ENCODE results near the gene FAM110A.

Gene FAM110A

DNA sequence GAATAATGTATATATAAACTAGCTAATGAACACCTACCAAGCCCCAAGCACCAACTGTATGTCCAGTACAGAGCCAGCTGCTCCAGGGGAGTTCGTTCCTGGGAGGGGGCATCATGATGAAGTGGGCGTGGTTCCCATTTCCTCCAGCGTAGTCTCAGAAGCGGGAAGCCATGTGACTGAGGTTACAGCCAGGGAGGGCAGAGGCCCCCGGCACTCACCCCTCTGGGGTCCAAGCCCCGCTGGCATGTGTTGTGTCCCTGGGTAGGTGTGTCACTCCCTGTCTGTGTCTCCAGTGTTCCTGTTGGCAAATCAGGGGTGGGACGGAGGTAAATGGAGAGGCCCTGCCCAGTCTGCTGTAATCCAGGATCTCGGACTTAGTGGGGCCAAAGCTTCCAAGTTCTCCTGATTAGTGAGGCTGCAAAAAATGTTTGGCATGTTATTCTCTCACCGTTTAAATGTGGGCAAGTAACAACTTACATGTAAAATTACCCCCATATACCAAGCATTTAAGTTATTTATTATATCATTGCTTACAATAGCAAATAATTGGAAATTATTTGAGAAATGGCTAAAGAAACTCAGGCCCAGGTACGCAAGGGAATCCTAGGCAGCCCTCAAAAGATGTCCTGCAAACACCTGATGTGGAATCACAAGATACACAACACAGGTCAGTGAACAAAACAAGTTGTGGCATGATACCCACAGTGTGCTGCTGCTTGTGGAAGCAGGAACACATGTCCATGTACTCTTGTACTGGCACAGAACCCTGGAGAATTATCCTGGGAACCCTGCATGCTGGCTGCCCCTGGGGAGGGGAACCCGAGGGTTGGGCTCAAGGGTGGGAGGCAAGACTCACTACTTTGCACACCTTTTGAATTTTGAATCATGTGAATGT, 22.2 kb downstream of the FAM110A start:
- H3K4me3 ChIP-seq (ENCODE audit: low read depth, low read length) = no peak overlapping the region
- in situ Hi-C loops (cut with HindIII; ENCODE audit: low sequenced_read_pairs) = no loop called here
- no peak for TF ChIP-seq CTCF (IDR thresholded peaks at IDR 0.05; ENCODE audit: low read depth, low read length, missing control alignments)
- DNase-seq (ENCODE audit: low read depth) = no peak

DNA sequence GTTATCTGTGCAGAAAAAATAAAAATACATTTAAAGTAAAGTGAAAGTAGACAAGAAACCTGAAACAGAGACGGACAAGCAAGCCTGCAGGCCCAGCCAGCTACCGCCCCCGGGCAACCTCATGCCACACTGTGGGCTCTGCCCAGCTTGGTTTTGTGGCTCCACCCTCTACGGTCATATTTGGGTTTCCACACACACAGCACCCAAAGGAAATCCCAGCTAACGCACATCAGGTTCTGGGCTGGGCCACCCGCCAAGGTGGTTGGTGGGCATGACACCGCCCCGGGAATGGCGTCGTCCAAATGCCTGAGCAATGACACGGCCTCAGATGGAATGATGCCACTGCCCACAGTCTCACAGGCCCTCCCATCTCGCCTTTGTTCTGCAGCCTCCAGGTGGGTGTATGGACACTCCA, 22.9 kb downstream of the FAM110A start:
- H3K4me3 ChIP-seq (ENCODE audit: low read depth, low read length) = no peak overlapping the region
- in situ Hi-C loops (cut with HindIII; ENCODE audit: low sequenced_read_pairs) = no loop called here
- no peak for TF ChIP-seq CTCF (IDR thresholded peaks at IDR 0.05; ENCODE audit: low read depth, low read length, missing control alignments)
- peak; percentile 34 for DNase-seq (ENCODE audit: low read depth)

DNA sequence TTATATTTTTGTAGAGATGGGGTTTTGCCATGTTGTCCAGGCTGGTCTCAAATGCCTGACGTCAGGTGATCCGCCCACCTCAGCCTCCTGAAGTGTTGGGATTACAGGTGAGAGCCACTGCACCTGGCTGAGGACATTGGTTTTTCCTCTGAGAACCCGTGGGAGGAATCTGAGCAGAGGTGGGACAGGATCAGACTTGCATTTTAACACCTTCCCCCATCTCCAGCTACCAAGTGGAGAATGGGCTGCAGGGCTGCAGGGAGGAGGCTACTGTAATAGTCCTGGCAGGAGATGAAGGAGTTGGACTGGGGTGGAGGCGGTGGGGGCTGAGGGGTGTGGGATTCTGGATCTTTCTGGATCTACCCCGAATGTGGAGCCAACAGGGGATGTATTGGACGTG, 24.5 kb downstream of the FAM110A start:
- no peak overlapping the region for H3K4me3 ChIP-seq (ENCODE audit: low read depth, low read length)
- no peak for TF ChIP-seq CTCF (IDR thresholded peaks at IDR 0.05; ENCODE audit: low read depth, low read length, missing control alignments)
- in situ Hi-C loops (cut with HindIII; ENCODE audit: low sequenced_read_pairs) = no loop called here
- no peak for DNase-seq (ENCODE audit: low read depth)

- TF ChIP-seq CTCF (IDR thresholded peaks at IDR 0.05; ENCODE audit: low read depth, low read length, missing control alignments) = no peak
- DNase-seq (ENCODE audit: low read depth) = no peak
- H3K4me3 ChIP-seq (ENCODE audit: low read depth, low read length) = no peak overlapping the region
- in situ Hi-C loops (cut with HindIII; ENCODE audit: low sequenced_read_pairs) = no loop called here
These were observed 26.3 kb downstream of the FAM110A start for GRCh38 chr20:859751-860231.

DNA sequence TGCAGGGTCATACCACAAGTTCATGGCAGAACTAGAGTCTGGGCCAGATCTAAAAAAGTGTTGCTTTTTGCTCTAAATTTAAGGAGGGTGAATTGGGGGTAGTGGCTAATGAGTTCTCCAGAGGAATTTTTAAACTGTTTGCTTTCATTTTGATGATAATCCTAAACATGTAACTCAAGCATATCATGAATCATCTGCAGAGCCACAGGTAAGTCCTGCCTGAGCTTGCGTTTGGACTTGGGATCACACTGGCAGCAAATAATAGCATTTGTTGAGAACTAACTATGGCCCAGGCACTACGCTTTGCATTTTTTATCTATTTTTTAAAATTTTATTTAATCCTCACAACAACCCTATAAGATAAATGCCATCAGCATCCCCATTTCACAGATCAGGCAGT, 27.4 kb downstream of the FAM110A start:
- in situ Hi-C loops (cut with HindIII; ENCODE audit: low sequenced_read_pairs) = no loop called here

DNA sequence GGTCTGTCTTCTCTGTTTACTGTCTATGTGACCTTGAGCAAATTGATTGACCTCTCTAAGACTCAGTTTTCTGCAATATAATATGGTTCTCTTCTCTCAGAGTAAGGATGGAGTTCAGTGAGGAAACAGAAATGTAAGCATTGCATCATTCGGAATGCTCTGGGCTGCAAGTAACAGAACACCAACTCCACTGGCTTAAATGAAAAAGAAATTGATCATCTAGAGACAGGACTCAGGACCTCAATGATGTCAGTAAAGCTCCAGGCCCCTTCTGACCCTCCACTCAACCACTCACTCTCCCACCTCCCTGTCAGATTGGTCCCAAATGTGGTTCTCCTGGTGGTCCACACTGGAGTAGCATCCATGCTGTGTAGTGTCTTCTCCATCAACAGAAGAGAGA, 31.9 kb downstream of the FAM110A start:
- no peak for DNase-seq (ENCODE audit: low read depth)
- H3K4me3 ChIP-seq (ENCODE audit: low read depth, low read length) = no peak overlapping the region
- TF ChIP-seq CTCF (IDR thresholded peaks at IDR 0.05; ENCODE audit: low read depth, low read length, missing control alignments) = no peak
- in situ Hi-C loops (cut with HindIII; ENCODE audit: low sequenced_read_pairs) = no loop called here

More for the DNA sequence above, 27.4 kb downstream of the FAM110A start:
- DNase-seq (ENCODE audit: low read depth) = no peak
- no peak for TF ChIP-seq CTCF (IDR thresholded peaks at IDR 0.05; ENCODE audit: low read depth, low read length, missing control alignments)
- no peak overlapping the region for H3K4me3 ChIP-seq (ENCODE audit: low read depth, low read length)

Measured in astrocyte of the cerebellum (primary cell).